HG03457 (cell line): ENCODE measurements around the gene DSCAML1.

Experiments
- ATAC-seq: cut with Tn5 transposase; IDR thresholded peaks from one replicate; pipeline ENCODE4 v1.9.1; 2021; ENCODE audit warnings: moderate number of reproducible peaks; ENCODE audit not compliant: unreplicated experiment

DSCAML1 gene

GRCh38 chr11:117511483-117511930 is 285.5 kb downstream of the DSCAML1 start:
- ATAC-seq: no peak

DNA sequence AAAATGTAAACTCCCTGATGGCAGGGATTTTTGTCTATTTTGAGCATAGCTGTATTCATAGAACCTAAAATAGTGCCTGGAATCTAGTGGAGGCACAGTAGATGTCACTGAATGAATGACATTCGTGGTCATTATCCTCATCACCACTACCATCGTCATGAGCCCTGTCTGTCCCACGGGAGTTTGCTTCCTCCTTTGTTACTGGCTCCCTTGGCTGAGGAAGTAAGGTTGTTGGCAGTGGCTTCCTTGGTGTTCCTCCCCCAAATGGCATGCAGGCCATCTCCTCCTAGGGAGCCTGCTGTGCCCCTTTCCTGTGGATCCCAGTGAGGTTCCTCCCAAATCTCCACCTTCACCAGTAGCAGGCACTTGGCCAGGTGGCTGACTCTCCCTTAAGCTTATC is 286.4 kb downstream of the DSCAML1 start:
- ATAC-seq: no peak

GRCh38 chr11:117509543-117509942 is 287.5 kb downstream of the DSCAML1 start:
- ATAC-seq: no peak

DNA sequence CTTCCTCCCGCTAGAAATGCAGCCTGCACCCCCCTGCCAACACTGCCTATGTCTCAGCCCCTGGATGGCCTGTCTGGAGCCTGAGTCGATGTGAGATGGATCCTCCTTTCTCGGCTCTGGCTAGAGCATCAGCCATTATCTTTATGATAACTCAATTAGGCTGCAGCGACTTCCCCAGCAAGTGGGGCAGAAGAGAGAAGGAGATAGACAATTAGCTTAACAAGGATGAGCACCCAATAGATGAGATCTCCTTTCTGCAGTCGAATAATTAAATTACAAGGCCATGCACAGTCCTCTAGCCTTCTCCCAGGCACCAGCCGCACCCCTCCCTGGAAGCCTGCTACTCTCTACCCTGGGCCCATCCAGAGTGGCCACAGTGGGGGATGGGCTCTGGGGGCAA is 290.0 kb downstream of the DSCAML1 start:
- ATAC-seq: no peak

- no peak for ATAC-seq
Observed at GRCh38 chr11:117505285-117505970, 291.6 kb downstream of the DSCAML1 start.

- no peak for ATAC-seq
Observed at GRCh38 chr11:117502779-117503100, 294.3 kb downstream of the DSCAML1 start.

- ATAC-seq: no peak
Observed at GRCh38 chr11:117502015-117502778, 294.8 kb downstream of the DSCAML1 start.

DNA sequence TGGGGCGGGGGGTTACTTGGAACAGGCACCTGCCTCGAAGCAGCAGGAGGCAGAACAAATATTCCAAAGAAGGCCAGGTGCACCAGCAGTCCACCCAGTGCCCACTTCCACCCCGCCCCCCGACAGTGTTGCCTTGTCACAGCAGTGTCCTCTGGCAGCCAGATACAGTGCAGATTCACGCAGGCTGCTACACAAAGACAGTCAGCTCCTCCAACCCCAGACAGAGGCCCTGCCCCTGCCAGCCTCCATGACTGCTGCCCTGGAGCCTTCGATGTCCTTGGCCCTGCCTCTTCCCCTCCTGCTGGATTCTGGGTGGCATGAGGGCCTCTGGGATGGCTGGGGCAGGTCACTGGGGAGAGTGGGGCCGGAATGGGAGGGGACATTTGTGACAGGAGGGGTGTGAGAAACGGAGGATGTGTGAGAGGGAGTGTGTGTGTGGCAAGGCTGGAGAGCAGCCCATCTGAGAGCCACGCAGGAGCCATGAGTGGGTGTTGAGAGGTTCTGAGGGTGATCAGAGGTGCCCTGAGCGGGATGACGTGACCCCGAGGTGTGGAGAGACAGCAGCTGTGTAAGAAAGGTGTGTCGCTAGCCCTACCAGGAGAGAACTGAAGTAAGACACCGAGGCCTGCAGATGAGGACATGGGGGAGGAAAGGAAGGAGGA is 295.6 kb downstream of the DSCAML1 start:
- ATAC-seq: no peak

- ATAC-seq: no peak
Observed at GRCh38 chr11:117498791-117499190, 298.2 kb downstream of the DSCAML1 start.

DNA sequence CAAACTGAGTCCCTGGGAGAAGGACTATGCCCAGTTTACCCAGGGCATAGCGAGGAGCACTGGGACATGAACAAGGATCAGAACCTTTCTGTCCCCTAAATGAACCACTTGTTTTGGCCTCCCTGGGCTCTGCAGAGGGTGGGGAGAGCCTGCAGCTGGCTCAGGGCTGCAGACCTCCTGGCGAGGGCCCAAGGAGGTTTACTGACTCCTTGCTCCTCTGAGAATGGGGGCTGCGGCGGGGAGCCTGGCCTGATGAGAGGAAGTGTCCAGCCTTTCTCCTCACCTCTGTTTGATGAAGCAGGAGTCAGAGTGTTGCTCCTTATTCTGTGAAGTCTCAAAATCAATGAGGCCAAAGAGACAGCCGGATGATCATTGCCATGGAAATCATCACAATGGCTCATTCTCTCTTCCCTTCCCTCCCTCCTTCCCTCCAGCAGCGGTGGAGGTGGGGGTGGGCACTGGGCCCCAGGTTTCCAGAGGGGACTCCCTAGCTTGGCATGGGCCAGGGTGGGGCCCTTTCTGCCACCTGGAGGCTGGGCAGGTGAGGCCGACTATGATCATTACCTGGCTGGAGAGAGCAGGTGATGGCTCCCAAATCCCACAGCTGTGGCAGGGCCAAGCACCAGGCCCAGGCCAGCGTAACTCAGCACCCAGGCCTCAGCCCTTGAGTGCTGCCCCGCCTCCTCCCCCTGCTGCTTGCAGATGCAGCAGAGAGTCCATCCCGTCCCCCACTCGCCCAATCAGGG is 299.6 kb downstream of the DSCAML1 start:
- ATAC-seq: no peak

DNA sequence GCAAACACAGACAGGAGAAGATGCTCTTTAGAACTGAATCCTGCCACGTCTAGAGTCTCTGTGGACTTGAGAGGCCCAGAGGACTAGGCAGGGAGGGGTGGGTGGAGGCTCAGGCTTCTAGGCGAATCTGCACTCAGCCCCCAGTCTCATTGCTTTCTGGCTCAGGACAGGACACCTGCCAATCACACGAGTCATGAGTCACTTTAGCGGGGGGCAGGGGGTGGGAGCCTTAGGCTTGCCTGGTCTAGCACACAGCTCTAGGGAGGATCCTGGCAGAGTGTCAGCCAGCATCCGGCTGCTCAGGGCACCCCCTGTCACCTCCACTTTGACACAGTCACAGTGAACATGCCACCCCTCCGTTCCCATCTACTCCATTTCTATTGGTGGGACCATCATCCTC is 301.7 kb downstream of the DSCAML1 start:
- no peak for ATAC-seq

- ATAC-seq: no peak
Observed at GRCh38 chr11:117492578-117493251, 304.3 kb downstream of the DSCAML1 start.

- ATAC-seq: no peak
Observed at GRCh38 chr11:117490911-117491310, 306.1 kb downstream of the DSCAML1 start.

GRCh38 chr11:117489999-117490679 is 306.9 kb downstream of the DSCAML1 start:
- no peak for ATAC-seq

- no peak for ATAC-seq
Observed at GRCh38 chr11:117488996-117489952, 307.7 kb downstream of the DSCAML1 start.

DNA sequence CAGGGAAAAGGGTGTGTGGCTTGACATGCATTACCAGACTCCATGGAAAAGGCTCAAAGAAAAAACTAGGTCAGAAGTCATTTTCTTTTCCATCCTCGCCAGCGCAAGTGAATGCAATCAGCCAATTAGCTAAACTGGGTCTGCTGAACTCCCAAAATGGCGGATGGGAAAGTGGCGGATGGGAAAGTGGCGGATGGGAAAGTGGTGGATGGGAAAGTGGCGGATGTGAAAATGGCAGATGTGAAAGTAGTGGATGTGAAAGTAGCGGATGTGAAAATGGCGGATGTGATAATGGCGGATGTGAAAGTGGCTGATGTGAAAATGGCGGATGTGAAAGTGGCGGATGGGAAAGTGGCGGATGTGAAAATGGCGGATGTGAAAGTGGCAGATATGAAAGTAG is 311.0 kb downstream of the DSCAML1 start:
- no peak for ATAC-seq

DNA sequence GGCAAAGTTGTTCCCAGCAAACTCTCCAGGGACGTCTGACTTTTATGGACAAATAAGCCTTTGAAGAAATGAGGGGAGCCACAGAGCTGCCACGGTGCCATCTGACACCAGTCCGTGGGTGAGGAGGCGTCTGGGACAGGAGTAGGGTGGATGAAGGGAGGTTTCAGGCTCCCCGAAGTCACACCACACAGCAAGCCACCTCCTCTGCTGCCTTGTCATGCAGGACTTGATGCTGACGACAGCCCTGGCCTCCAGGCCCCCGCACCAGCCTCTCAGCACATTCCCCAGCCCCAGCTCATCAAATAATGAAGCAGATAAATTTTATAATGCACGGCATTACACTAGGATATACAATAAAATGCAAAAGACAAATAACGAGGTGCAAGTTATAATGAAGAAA is 312.9 kb downstream of the DSCAML1 start:
- no peak for ATAC-seq

GRCh38 chr11:117483372-117483771 is 313.6 kb downstream of the DSCAML1 start:
- no peak for ATAC-seq

GRCh38 chr11:117482881-117483280 is 314.1 kb downstream of the DSCAML1 start:
- no peak for ATAC-seq
